ENCODE data around the gene SND1.

Gene SND1

DNA sequence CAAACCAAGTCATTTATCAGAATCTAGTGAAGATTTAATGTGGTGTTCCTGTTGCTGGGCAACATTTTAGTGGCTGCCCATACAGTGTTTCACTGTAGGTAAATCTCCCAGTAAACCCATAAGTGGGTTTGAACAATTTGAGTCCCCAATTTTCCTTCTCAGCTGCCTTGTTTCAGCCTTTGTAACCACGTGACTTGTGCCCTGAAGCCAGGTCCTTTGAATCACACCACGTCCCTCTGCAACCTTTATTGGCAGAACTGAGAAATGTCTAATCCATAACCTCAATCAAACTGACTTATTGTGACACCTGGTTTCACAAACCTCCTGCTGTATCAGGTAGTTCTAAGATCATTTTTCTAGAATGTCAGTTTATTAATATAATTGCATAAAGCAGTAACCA is 30.1 kb downstream of the SND1 start:
- no peak for DNase-seq (ENCODE audit: low read depth in 2 of 2, low spot score in 1 of 2)

DNA sequence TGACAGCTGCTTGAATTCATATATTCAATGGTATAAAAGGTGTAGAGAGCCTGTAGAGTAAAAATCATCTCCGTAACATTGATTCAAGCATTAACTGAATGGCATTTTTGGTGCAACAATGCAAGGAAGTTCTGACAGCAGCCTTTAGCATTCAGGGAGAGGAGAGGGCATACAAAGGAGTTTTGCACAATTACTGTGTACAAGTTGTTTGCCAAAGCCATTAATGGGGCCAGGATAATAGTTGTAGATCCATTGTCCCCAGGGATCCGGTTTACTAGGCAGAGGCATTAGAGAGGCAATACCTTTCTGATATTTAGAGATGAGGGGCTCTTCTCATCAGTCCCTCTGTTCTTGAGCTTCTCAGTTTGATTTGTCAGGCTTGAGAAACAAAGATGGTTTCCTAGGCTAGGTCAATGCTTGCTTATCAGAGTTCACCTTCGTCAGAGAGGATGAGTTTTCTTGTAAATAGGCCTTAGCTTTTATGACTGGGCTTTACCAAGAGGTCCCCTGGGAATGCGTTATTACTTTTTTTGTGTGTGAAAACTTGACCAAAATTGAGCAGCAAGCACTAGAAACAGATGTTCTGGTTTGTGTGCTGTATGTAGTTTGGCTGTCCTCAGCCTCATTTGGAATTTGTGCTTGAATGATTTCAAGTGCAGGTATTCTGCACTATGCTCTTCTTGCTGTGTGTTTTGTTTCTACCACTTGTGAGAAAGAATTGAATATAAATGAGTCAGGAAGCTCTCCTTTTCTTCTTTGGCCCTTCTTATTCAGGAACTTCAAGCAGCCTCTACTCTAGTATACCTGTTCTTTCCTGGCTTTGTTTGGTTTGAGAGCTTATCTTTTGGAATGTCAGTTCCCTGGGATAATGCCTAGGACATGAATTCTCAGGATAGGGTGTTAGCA is 32.0 kb downstream of the SND1 start:
- no peak for DNase-seq (ENCODE audit: low read depth in 2 of 2, low spot score in 1 of 2)

DNA sequence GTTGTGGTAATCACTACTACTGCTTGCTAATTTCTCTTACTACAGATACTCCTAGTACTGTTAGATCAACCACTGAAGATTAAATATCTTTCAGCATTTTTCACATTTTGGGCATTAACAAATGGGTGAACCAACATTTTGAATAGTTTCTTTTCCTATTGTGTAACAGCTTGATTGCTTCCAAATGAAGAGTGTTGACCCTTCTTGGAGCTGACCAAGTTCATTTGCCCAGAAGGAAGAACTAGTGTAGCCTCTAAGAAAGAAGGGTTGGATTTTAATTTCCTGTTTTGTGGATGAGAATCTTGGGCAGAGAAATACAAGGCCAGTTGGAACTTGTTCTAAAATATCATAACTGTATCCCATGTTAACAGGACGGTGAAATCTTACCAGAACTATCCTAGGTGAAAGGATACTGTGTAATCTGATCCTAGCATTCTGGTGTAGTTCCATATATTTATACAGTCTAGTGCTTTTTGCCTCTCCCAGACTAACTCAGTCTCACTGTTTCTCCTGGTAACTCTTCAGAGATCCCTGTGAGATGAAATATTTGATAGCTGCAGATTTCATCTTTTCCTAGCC is 37.3 kb downstream of the SND1 start:
- no peak for DNase-seq (ENCODE audit: low read depth in 2 of 2, low spot score in 1 of 2)

- DNase-seq (ENCODE audit: low read depth in 2 of 2, low spot score in 1 of 2), result no peak
These were observed 38.3 kb downstream of the SND1 start for GRCh38 chr7:127690337-127690736.

DNA sequence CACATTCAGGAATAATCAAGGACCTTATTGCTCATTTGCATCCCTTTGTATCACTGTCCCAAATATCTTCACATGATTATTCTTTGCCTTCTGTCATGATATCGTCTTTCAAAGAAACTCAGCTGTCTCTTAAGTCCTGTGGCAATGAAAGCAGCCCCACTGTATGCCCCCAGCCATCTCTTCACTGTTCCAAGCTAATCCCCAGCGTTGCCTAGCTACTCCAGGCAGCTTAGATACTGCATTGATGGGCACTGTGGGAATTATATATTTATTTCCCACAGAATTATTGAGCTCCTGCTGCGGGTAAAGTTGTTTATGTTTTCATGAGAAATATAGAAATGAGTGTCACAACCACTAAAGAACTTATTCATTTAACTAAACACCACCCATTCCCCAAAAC is 38.8 kb downstream of the SND1 start:
- DNase-seq (ENCODE audit: low read depth in 2 of 2, low spot score in 1 of 2), result no peak

- no peak for DNase-seq (ENCODE audit: low read depth in 2 of 2, low spot score in 1 of 2)
These were observed 40.2 kb downstream of the SND1 start for GRCh38 chr7:127692200-127692599.

DNA sequence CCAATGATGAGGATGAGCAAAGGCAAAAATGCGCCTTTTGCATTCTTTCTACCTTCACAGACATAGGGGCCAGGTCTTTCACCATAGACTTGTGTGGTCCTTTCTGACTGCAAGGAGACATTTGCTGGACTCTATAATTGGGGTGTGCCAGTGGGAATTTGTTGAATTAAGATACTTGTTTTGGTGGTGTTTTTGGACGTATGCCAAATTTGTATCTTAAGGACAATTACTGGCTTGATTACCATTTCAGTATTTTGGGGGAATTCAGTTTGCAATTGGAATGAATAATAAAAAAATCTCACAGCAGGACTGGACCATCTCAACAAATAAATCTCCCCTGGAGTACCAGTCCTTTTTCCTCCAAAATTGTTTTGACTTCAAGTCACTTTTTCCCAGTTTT is 47.9 kb downstream of the SND1 start:
- no peak for DNase-seq (ENCODE audit: low read depth in 2 of 2, low spot score in 1 of 2)

GRCh38 chr7:127702052-127702652 is 50.2 kb downstream of the SND1 start:
- DNase-seq (ENCODE audit: low read depth in 2 of 2, low spot score in 1 of 2), result no peak

DNA sequence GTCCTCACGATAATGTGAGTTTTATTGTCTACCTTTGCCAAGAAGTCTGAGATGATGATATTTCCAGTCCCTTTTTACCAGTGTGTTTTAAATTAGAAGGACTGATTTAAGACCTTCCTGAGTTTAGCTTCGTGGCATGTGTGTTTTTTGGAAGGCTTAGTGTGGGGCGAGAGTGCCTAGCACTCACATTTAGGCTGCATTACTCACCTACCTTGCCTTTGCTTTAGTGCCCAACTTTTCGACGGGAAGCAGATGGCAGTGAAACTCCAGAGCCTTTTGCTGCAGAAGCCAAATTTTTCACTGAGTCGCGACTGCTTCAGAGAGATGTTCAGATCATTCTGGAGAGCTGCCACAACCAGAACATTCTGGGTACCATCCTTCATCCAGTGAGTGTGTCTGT is 50.9 kb downstream of the SND1 start:
- no peak for DNase-seq (ENCODE audit: low read depth in 2 of 2, low spot score in 1 of 2)

DNA sequence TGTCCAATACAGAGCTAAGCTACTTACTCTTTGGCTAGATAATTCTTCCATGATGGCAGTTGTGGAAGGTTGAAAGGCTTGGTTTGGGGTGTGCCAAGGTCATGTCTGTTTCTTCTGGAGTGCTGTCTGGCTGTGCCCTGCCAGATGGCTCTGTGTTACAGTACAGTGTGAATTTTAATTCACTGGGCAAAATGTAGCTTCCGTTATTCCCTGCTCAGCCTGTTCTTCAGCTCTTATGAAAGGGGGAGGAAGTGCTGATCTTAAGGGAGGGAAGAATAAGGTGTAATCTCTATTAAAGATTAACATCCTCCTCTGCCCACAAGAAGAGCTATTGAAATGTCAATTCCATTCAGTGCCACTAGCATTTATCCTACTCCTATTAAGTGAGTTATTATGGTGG is 52.2 kb downstream of the SND1 start:
- DNase-seq (ENCODE audit: low read depth in 2 of 2, low spot score in 1 of 2), result no peak

GRCh38 chr7:127705461-127705959 is 53.5 kb downstream of the SND1 start:
- DNase-seq (ENCODE audit: low read depth in 2 of 2, low spot score in 1 of 2), result no peak

- no peak for DNase-seq (ENCODE audit: low read depth in 2 of 2, low spot score in 1 of 2)
These were observed 54.8 kb downstream of the SND1 start for GRCh38 chr7:127706766-127707165.

DNA sequence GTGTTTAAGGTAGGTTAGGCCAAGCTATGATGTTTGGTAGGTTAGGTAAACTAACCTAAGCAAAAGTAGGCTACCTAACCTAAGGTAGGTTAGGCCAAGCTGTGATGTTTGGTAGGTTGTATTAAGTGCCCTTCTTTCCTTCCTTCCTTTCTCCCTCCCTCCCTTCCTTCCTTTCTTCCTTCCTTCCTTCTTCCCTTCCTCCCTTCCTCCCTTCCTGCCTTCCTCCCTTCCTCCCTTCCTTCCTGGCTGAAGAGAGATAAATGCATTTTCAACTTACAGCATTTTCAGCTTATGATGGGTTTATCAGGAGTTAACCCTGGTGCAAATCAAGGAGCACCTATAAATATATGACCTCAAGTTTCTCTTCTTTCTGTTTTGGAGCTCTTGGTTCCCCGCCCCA is 56.2 kb downstream of the SND1 start:
- DNase-seq (ENCODE audit: low read depth in 2 of 2, low spot score in 1 of 2), result no peak

GRCh38 chr7:127708788-127709187 is 56.8 kb downstream of the SND1 start:
- DNase-seq (ENCODE audit: low read depth in 2 of 2, low spot score in 1 of 2), result peak; percentile 20 to 47

DNA sequence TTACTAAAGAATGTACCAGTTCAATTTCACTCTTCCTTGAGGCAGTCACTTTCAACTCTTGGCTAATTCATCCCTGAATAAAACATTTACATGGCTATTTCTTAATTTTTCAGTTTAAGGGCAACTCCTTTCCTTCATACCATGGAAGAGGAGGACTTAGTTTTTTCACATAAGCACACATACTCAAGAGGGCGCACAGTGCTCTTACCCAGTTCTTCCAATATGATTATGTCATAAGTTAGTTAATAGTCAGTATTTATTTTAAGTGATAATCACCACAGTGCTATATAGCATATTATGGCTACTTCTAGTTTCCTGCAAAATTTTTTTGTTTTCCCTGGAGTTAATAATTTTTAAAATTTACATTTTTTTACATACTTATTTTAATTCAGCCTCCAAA is 58.6 kb downstream of the SND1 start:
- no peak for DNase-seq (ENCODE audit: low read depth in 2 of 2, low spot score in 1 of 2)

DNA sequence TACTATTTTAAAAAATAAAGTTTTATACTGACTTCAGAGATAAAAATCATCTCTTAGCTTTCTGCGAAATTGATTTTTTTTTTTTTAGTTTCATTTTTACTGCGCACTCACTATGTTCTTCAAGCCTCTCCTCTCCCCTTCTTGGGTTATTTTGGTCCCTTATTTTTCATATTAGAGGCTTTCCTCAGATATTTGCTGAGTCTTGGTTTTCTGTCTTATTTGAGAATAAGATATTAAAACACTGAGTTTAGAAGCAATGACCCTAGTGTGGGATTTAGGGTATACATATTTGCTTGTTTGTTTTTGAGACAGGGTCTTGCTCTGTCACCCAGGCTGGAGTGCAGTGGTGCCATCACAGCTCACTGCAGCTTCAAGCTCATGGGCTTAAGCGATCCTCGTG is 59.9 kb downstream of the SND1 start:
- DNase-seq (ENCODE audit: low read depth in 2 of 2, low spot score in 1 of 2), result no peak

GRCh38 chr7:127713006-127713405 is 61.0 kb downstream of the SND1 start:
- DNase-seq (ENCODE audit: low read depth in 2 of 2, low spot score in 1 of 2), result no peak

GRCh38 chr7:127713758-127714157 is 61.8 kb downstream of the SND1 start:
- no peak for DNase-seq (ENCODE audit: low read depth in 2 of 2, low spot score in 1 of 2)

GRCh38 chr7:127715272-127715671 is 63.3 kb downstream of the SND1 start:
- no peak for DNase-seq (ENCODE audit: low read depth in 2 of 2, low spot score in 1 of 2)

DNA sequence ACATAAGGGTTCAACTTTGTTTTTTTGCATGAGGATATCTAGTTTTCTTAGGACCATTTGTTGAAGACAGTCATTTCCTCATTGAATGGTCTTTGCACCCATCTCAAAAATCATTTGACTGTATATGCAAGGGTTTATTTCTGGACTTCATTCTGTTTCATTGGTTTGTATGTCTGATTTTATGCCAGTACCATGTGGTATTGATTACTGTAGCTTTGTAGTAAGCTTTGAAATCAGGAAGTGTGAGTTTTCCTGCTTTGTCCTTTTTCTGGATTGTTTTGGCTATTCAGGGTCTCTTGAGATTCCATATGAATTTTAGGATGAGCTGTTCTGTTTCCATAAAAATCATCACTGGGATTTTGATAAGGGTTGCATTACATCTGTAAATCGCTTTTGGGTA is 63.9 kb downstream of the SND1 start:
- DNase-seq (ENCODE audit: low read depth in 2 of 2, low spot score in 1 of 2), result no peak

DNA sequence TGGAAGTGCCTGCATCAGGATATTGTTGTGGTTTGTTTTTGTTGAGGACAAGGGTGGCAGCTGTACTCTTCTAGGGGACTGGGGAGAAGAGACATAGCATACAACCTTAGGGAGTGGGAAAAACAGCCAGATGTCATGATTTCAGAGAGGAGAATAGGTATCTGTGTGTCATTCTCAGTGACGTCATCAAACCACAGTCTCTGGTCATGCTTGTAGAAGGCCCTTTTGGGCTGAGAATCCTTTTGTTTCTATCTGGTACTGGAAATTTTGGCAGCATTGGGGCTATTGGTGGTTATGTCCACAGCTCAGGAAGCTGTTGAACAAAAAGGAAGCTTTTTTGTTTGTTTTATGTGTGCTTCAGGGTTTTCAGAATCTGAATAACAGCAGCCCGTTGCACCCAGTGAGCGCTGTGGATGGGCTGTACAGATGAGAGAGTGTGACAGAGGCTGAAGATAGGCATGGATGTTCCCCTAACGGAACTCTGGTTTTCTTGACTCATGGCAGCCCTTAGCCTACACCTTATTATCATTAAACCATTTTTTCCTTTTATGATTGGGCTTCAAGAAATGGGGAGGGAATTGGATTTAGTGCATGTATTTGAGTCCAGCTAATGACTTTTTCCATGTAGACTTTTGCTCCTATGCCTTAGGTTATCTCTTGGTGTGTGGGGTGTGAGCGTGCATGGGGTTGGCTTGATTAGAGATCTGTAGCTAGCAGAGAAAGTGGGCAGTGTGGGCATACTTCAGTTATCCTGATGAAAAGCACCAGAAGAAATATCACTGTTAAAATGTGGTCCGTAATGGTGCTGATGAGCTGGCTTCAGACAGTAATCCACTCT is 65.7 kb downstream of the SND1 start:
- DNase-seq (ENCODE audit: low read depth in 2 of 2, low spot score in 1 of 2), result no peak

All from stimulated activated CD8-positive, alpha-beta memory T cell treated with anti-CD3 and anti-CD28 coated beads, Interleukin-4, amount 100 ng/mL, for 4 hours (primary cell).